HL-60 (cell line): ENCODE results near the gene OVOL1.

Experiments used
- POLR2AphosphoS5 ChIP-seq: IDR thresholded peaks from 2 replicates; pipeline ENCODE4 v1.6.1; 2012; ENCODE audit warnings: low read depth
- TF ChIP-seq, protein P1 (sequence below): IDR thresholded peaks from one replicate; pipeline ENCODE4 v1.5.1; 2011; ENCODE audit warnings: low read length, control low read depth, inconsistent platforms; ENCODE audit not compliant: insufficient read depth

DNA sequence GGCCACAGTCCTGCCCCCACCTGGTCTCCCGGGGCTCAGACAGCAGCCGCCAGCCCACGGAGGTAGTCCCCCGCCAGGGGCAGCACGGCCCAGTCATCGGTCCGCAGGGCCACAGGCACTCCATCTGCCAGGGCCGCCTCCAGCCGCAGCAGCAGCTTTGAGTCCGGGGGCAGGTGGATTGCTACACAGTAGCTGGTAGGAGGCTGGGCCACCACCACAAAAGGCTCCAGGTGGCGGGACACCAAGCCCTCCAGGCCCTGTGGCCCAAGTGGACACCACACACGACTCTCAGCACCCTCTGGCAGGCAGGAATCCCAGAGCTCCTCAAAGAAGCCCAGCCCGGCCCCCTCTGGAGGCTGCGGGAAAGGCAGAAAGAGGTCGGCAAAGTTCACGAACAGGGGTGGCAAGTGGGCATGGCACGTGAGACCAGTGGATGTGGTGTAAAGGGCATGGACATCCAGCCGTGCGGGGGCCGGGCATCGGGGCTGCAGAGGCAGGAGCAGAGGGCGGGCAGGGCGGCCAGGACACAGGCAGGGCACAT is 9.0 kb upstream of the OVOL1 start:
- no peak for TF ChIP-seq POLR2AphosphoS5
- TF ChIP-seq, protein P1, sequence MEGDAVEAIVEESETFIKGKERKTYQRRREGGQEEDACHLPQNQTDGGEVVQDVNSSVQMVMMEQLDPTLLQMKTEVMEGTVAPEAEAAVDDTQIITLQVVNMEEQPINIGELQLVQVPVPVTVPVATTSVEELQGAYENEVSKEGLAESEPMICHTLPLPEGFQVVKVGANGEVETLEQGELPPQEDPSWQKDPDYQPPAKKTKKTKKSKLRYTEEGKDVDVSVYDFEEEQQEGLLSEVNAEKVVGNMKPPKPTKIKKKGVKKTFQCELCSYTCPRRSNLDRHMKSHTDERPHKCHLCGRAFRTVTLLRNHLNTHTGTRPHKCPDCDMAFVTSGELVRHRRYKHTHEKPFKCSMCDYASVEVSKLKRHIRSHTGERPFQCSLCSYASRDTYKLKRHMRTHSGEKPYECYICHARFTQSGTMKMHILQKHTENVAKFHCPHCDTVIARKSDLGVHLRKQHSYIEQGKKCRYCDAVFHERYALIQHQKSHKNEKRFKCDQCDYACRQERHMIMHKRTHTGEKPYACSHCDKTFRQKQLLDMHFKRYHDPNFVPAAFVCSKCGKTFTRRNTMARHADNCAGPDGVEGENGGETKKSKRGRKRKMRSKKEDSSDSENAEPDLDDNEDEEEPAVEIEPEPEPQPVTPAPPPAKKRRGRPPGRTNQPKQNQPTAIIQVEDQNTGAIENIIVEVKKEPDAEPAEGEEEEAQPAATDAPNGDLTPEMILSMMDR: no peak
